Suppressor macrophage (primary cell): ENCODE results near the gene OTULINL.
A peak's percentile ranks its signal among the peaks of the same experiment; 100 is the strongest.

Experiments used
- DNase-seq, 4 experiments: peaks; one replicate each; pipeline ENCODE4 v3.0.0-alpha.2; 2020 to 2022

Gene OTULINL

DNA sequence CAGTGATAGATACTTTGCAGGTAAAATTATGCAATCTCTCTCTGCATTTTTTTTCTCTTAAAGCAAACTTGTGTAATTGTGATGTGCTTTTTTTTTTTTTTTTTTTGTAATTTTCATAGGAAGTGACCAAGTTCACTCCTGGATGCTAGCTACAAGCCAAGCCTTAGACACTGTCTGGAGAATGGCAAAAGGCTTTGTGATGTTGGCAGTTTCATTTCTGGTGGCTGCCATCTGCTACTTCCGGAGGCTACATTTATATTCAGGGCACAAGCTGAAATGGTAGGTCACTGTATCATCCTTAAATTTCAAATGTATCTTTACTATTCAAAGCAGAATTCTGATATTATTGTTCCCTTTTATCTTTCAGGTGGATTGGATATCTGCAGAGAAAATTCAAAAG lies 19.3 kb downstream of the OTULINL start:
- no peak for DNase-seq

- DNase-seq: no peak
These were observed 21.5 kb downstream of the OTULINL start for GRCh38 chr5:14603141-14603540.

DNA sequence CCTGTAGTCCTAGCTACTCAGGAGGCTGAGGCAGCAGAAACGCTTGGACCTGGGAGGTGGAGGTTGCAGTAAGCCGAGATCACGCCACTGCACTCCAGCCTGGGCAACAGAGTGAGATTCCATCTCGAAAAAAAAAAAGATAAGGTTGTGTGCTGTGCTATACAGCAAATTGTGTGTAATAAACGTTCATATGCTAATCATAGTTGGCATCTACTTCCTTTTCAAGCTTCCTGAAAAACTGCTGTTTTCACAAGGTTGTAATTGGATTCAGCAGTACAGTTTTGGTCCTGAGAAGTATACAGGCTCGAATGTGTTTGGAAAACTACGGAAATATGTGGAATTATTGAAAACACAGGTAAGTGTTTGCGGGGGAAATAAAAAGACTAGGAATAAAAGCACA lies 25.5 kb downstream of the OTULINL start:
- peak in 2 of 4 experiments; percentile 38 to 52 for DNase-seq

GRCh38 chr5:14608169-14608568 lies 26.6 kb downstream of the OTULINL start:
- peak in 3 of 4 experiments; percentile 31 to 55 (median 53) for DNase-seq

DNA sequence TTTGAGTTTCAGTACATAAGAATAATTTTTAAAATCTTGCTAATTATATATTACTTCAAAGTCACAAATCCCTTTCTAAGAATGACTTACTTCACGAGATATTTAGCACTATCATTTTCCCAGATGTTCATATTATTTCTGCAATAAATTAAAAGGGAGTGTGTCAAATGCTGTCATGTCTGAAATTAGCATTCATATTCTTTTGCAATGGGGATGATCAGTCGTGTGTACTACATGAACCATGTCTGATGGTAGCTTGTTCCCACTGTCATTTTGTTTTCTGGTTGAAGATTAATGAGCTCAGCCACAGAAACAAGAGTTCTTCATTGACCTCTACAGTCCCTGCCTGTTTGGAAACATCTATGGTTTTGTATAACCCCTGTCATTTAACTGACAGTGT lies 30.1 kb downstream of the OTULINL start:
- DNase-seq: no peak

DNA sequence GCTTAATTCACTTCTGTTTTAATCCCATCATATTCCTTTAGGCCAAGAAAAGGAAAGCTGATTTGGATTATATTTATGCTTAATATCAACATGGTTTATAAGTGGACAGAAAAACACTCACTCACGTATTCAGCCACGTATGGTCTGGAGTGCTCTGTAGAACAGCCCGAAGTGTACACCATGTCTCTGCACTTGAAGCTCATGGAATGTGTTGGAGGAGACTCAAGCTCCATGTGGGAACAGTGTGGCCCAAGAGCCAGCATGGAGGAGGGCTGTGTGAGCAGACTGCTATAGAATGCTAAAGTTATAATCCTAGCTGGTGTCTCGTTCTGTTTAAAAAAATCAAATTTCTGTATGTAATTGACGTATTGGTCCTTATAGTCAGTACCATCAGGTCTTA lies 32.9 kb downstream of the OTULINL start:
- no peak for DNase-seq

- DNase-seq: no peak
These were observed 33.8 kb downstream of the OTULINL start for GRCh38 chr5:14615365-14615764.

DNA sequence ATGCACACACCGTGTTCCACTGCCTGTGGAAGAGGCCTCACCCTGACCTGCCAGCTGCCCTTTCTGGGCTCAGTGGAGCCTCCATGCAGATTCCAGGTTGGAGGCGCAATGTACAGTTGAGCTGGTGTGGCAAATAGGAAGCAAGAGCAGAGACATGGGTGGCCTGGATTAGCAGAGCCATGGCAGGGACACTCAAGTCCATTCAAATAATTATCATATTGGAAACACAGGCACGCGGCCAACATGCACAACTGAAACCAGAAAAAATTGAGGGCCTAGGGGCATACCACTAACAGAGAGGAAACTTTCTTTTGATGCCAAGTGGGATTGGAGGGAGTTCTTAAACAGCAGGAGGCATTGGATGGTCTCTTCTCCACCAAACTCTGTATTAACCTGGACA lies 35.8 kb downstream of the OTULINL start:
- no peak for DNase-seq

- DNase-seq: no peak
These were observed 45.7 kb downstream of the OTULINL start for GRCh38 chr5:14627270-14627669.

GRCh38 chr5:14628346-14628745 lies 46.8 kb downstream of the OTULINL start:
- DNase-seq: peak; percentile 52 to 77 (median 66)

DNA sequence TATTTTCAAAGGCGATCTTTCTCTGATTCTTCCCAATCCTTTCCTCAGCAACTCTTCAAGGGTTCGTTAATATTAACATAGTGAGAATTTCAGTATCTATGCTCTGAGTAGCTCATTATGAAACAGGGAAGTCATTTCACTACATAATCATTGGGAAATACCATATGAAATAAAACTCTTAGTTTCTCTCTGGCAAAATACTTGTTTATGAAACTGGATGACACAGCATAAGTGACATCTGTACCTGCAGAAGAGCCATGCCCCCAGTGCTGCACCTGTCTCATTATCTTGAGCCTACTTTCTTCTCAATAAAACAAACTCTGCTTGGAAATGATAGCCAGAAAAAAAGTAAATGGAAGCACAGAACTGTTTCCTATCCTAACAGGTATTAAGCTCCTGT lies 49.1 kb downstream of the OTULINL start:
- DNase-seq: peak in 1 of 4 experiments; percentile 22

GRCh38 chr5:14635656-14636055 lies 54.1 kb downstream of the OTULINL start:
- no peak for DNase-seq

GRCh38 chr5:14640765-14641164 lies 59.2 kb downstream of the OTULINL start:
- DNase-seq: no peak

GRCh38 chr5:14644623-14645237 lies 63.1 kb downstream of the OTULINL start:
- DNase-seq: no peak

DNA sequence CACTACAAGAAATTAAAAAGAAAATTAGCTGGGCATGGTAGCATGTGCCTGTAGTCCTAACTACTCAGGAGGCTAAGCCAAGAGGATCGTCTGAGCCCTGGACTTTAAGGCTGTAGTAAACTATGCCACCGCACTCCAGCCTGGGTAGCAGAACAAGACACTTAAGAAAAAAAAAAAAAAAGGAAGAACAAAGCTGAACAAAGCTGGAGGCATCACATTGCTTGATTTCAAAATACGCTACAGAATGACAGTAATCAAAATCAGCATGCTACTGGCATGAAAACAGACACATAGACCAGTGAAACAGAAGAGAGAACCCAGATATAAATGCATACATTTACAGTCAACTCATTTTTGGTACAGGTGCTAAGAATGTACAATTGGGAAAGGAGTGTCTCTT lies 68.5 kb downstream of the OTULINL start:
- peak; percentile 9 to 62 (median 47) for DNase-seq

- DNase-seq: no peak
These were observed 73.7 kb downstream of the OTULINL start for GRCh38 chr5:14655146-14655741.

- DNase-seq: no peak
These were observed 75.3 kb downstream of the OTULINL start for GRCh38 chr5:14656898-14657297.

DNA sequence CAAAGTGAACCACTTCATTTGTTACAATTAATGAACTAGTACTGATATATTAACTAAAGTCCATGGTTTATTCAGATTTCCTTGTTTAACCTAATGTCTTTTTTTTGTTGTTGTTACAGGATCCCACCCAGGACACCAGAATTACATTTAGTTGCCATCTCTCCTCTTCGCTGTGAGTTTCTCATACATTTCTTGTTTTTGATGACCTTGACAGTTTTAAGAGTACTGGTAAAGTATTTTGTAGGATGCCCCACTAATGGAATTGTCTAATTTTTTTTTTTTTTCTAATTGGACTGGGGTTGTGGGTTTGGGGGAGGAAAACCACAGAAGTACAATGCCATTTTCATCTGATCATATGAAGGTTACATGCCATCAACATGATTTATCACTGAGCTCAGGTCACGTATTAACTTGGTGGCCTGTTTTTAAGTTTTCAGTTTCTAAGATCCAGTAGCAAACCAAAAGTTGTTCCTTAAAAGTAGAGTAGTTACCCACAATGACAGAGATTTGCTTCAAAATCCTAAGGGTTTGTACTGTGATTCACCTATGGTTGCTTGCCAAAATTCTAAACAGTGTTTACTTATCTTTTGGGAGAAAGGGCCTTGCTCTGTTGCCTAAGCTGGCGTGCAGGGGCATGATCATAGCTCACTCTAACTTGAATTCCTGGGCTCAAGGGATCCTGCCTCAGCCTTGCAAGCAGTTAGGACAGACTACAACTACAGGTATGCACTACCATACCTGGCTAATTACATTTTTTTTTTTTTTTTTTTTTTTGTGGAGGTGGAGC lies 78.4 kb downstream of the OTULINL start:
- DNase-seq: no peak

DNA sequence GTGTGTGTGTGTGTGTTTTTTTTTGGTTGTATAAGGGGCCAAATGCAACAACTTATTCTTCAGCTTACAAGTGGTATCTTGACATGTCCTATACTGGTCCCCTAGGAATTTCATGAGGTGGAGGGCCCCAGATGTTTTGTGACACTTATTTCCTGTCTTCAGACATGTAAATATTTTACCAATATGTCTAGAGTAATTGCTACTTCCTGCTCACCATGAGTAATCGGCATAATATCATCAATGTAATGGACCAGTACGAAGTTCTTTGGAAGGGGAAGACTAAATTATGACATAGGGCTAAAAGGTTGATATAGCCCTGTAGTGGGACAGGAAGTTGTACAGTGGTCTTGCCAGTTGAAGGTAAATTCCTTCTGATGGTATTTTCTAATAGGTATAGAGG lies 79.2 kb downstream of the OTULINL start:
- no peak for DNase-seq
